Lower lobe of right lung (tissue), 2 donors: ENCODE data around the gene LRCH4. TPM values are rescaled to one million over a fixed set of nuclear protein-coding genes. Genes with fewer than 3 reads are reported as not detected.

Experiments used
- ATAC-seq, 2 donors: fragments of 200-7000 bp; cut with Tn5 transposase; one replicate each; pipeline ENCODE4 v1.9.1; 2020 to 2022; ENCODE audit warnings: mild to moderate bottlenecking in 2 of 2, moderate library complexity in 2 of 2
- DNase-seq: peaks from one replicate; pipeline ENCODE4 v3.0.0-alpha.2; 2020
- H3K27ac ChIP-seq: fragments of 200-600 bp; one replicate; pipeline ENCODE4 v1.8.0; 2022
- H3K27me3 ChIP-seq: fragments of 200-600 bp; one replicate; pipeline ENCODE4 v1.8.0; 2022; ENCODE audit warnings: low read depth
- H3K36me3 ChIP-seq: fragments of 200-600 bp; one replicate; pipeline ENCODE4 v1.8.0; 2022; ENCODE audit warnings: mild to moderate bottlenecking
- H3K4me1 ChIP-seq: fragments of 200-600 bp; one replicate; pipeline ENCODE4 v1.8.0; 2022
- H3K4me3 ChIP-seq: fragments of 200-600 bp; one replicate; pipeline ENCODE4 v1.8.0; 2022; ENCODE audit warnings: mild to moderate bottlenecking
- H3K9me3 ChIP-seq: fragments of 200-600 bp; one replicate; pipeline ENCODE4 v1.8.0; 2022
- CTCF ChIP-seq: fragments of 200-600 bp; IDR thresholded peaks from one replicate; pipeline ENCODE4 v1.8.0; 2022; ENCODE audit warnings: antibody characterized with exemption, mild to moderate bottlenecking
- intact Hi-C: fragments of 100-400 bp; cut with DNase I; formaldehyde crosslinking; loops from one replicate; pipeline ENCODE4 v1.11.0; 2022
- total RNA-seq: library from RNA; stranded (reverse); fragmentation: NEBNext Ultra II Directional; extraction: Animal tissue kit (Norgen Biotek cat#: 25700); gene quantifications from one replicate; pipeline ENCODE4 v1.2.1, GENCODE V29; 2021
- donor health status: DM: no; HTN: yes; CAD: no; lungs with severe emphysema.

LRCH4 gene
- total RNA-seq, 1 donor from 2014 or later, result 80.3 TPM

DNA sequence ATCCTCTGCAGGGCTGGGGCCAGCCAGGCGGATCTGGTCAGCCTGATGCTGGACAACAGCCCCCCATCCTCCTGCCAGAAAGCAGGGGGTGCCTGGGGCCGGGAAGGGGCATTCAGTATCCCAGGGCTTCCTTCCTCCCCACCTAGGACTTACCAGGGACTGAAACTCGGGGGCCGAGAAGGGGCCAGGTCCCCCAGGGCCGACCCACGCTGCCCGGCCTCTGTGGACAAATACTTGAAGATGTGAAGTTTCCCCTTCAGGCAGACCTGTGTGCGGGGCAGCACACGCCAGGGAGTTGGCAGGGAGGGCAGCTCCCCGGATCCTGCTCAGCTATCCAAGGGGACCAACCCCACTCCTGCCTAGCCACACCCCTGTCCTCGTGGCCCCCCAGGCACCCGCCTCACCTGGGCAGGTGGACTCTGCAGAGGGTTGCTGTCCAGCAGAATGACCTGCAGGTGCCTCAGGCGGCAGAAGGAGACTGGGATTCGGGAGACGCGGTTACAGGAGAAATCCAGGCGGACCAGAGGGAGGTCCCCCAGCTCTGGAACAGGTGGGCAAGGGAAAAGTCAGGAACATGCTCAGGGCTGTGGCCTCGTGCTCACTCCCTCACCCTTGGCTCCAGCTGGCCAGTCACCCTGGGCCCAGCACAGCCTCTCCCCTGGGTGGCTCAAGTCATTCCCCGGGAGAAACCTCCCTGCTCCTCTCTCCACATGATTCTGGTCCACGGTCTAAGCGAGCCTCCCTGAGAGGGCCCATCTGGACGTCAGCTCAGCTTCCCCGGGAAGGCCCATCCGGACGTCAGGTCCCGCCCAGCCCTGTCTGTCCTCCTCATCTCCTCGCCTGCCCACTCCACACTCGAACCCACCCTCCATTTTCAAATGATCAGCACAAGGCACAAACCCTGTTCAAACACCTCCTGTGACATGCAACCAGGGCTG is 7.4 kb downstream of the LRCH4 start:
- DNase-seq (no peak), ATAC-seq (no peak)
- no peaks in the 10 kb centered on the region for H3K9me3 ChIP-seq
- no peak overlapping the region for H3K4me3 ChIP-seq
- no peak overlapping the region for H3K27ac ChIP-seq
- intact Hi-C loops, result no loop called here
- no peak for TF ChIP-seq CTCF
- H3K27me3 ChIP-seq, result no peaks in the 10 kb centered on the region
- H3K36me3 ChIP-seq, result peaks cover 92% of the 10 kb centered on the region
- H3K4me1 ChIP-seq, result peaks cover 27% of the 10 kb centered on the region

- DNase-seq, result no peak
- no peak overlapping the region for H3K4me3 ChIP-seq
- H3K27me3 ChIP-seq, result no peaks in the 10 kb centered on the region
- intact Hi-C loops, result no loop called here
- TF ChIP-seq CTCF, result no peak
- no peak overlapping the region for H3K27ac ChIP-seq
- H3K4me1 ChIP-seq, result peaks cover 17% of the 10 kb centered on the region
- H3K36me3 ChIP-seq, result peaks cover 84% of the 10 kb centered on the region
- no peak for ATAC-seq
- H3K9me3 ChIP-seq, result no peaks in the 10 kb centered on the region
Measured at GRCh38 chr7:100577507-100577906, 8.4 kb downstream of the LRCH4 start.

DNA sequence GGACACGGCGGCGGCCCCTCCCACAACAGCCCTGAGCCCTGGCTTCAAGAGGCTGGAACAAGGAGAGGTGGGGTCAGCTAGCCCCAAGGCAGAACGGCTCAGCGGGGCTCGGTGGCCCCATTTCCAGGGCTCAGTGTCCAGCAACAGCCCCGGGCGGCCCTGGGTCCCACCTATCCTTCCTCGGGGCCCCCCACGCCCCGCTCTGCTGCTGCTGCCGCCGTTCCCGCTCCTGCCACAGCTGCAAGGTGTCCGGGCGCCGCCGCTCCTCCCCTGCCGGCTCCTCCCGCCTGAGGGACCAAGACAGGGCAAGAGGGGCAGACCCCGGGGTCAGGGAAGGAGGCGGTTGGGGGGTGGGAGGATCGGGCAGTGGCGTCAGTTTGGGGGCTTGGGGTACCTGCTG is 8.8 kb downstream of the LRCH4 start:
- Histone ChIP-seq H3K36me3 (peaks cover 80% of the 10 kb centered on the region), H3K4me1 (peaks cover 13% of the 10 kb centered on the region), H3K27me3 (no peaks in the 10 kb centered on the region), H3K27ac (no peak overlapping the region), H3K4me3 (no peak overlapping the region), H3K9me3 (no peaks in the 10 kb centered on the region)
- no peak for ATAC-seq
- intact Hi-C loops, result no loop called here
- no peak for TF ChIP-seq CTCF
- DNase-seq, result no peak

- peaks cover 74% of the 10 kb centered on the region for H3K36me3 ChIP-seq
- H3K27ac ChIP-seq, result no peak overlapping the region
- H3K27me3 ChIP-seq, result no peaks in the 10 kb centered on the region
- H3K4me1 ChIP-seq, result peaks cover 7% of the 10 kb centered on the region
- intact Hi-C loops, result no loop called here
- no peak overlapping the region for H3K4me3 ChIP-seq
- ATAC-seq, result no peak
- H3K9me3 ChIP-seq, result no peaks in the 10 kb centered on the region
- no peak for TF ChIP-seq CTCF
- no peak for DNase-seq
Measured at GRCh38 chr7:100576384-100576993, 9.4 kb downstream of the LRCH4 start.

GRCh38 chr7:100575746-100576383 is 10.1 kb downstream of the LRCH4 start:
- no peak for TF ChIP-seq CTCF
- no peaks in the 10 kb centered on the region for H3K27me3 ChIP-seq
- H3K36me3 ChIP-seq, result peaks cover 68% of the 10 kb centered on the region
- no peaks in the 10 kb centered on the region for H3K9me3 ChIP-seq
- H3K27ac ChIP-seq, result no peak overlapping the region
- H3K4me3 ChIP-seq, result no peak overlapping the region
- DNase-seq (no peak), ATAC-seq (no peak)
- H3K4me1 ChIP-seq, result peaks cover 6% of the 10 kb centered on the region
- intact Hi-C loops, result no loop called here
